OCI-LY3 (cell line): Measurements from ENCODE around the gene FAM168B.

Experiments
- H2AFZ ChIP-seq: fragments of 200-600, 300-600 bp; shearing (Covaris generic); 2 replicates; pipeline ENCODE4 v1.6.0; 2014; ENCODE audit warnings: antibody characterized with exemption, low read depth, low read length
- H3K27ac ChIP-seq: fragments of 200-600, 300-600 bp; sonication (generic); 2 replicates; pipeline ENCODE4 v1.5.1; 2014; ENCODE audit warnings: mild to moderate bottlenecking, low read length, moderate library complexity, mixed read lengths
- H3K27me3 ChIP-seq: fragments of 200-600, 300-600 bp; sonication (generic); 2 replicates; pipeline ENCODE4 v1.6.1; 2014; ENCODE audit warnings: low read depth, low read length, mixed read lengths
- H3K36me3 ChIP-seq: fragments of 200-600, 300-600 bp; sonication (generic); replicated peaks from 2 replicates; pipeline ENCODE3; 2014; ENCODE audit warnings: low read depth, low read length, mixed read lengths
- H3K4me1 ChIP-seq: fragments of 300-600, 200-600 bp; sonication (generic); 2 replicates; pipeline ENCODE4 v1.6.1; 2014; ENCODE audit warnings: low read length, mixed read lengths
- H3K4me2 ChIP-seq: fragments of 200-600, 300-600 bp; sonication (generic); 2 replicates; pipeline ENCODE4 v1.6.1; 2014; ENCODE audit warnings: low read length, mixed read lengths
- H3K4me3 ChIP-seq: fragments of 300-600, 200-600 bp; sonication (generic); 2 replicates; pipeline ENCODE4 v1.5.1; 2014; ENCODE audit warnings: antibody characterized with exemption, mild to moderate bottlenecking, low read length, moderate library complexity
- H3K79me2 ChIP-seq: fragments of 300-600, 200-600 bp; shearing (Covaris generic); 2 replicates; pipeline ENCODE4 v1.6.1; 2014; ENCODE audit warnings: mild to moderate bottlenecking, low read length, mixed read lengths
- H3K9ac ChIP-seq: fragments of 300-600, 200-600 bp; shearing (Covaris generic); 2 replicates; pipeline ENCODE4 v1.6.0; 2014; ENCODE audit warnings: mild to moderate bottlenecking, low read length, moderate library complexity
- H3K9me3 ChIP-seq: fragments of 200-600, 300-600 bp; shearing (Covaris generic); 2 replicates; pipeline ENCODE4 v1.6.1; 2014; ENCODE audit warnings: low read length, mixed read lengths; ENCODE audit not compliant: insufficient read depth
- H4K20me1 ChIP-seq: fragments of 200-600, 300-600 bp; sonication (generic); 2 replicates; pipeline ENCODE4 v1.6.1; 2016; ENCODE audit warnings: low read length, mixed read lengths; ENCODE audit not compliant: insufficient read depth
- CTCF ChIP-seq: fragments of 200-600, 300-600 bp; sonication (generic); IDR thresholded peaks from 2 replicates; pipeline ENCODE4 v1.5.1; 2014; ENCODE audit warnings: antibody characterized with exemption, low read length, low read depth
- EZH2phosphoT487 ChIP-seq: fragments of 200-600 bp; shearing (Covaris generic); IDR thresholded peaks from 2 replicates; pipeline ENCODE4 v1.6.1; 2018; ENCODE audit warnings: antibody characterized with exemption, mixed run types, low read depth

The FAM168B gene

DNA sequence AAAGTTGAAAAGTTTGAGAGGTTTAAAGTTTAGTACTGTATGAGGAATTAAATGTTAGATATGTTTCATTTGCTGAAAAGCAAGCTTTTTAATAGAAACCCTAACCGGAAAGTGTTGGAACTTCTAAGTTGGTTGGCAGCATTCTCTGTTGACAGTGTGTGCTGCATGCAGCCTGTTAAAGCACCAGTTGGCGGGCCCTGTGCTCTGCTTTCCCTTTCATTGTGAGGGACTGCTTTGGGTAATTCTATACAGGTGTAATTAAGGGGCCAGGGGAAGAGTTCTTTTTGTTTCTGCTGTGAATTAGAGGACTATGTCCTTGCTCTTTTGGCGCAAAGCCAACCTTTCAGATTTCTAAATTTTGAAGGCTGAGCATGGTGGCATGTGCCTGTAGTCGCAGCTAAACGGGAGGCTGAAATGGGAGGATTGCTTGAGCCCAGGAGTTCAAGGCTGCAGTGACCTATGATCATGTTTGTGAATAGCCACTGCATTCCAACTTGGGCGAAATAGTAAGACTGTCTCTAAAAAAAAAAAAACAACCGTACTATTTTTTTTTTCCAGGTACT is 32.0 kb upstream of the FAM168B start:
- no peaks in the 10 kb centered on the region for H3K4me1 ChIP-seq
- H2AFZ ChIP-seq = no peak overlapping the region
- H3K36me3 ChIP-seq = peaks cover 53% of the 10 kb centered on the region
- no peaks in the 10 kb centered on the region for H3K9me3 ChIP-seq
- peaks cover 31% of the 10 kb centered on the region for H3K79me2 ChIP-seq
- no peak overlapping the region for H3K4me2 ChIP-seq
- peaks cover 20% of the 10 kb centered on the region for H4K20me1 ChIP-seq
- TF ChIP-seq CTCF = no peak
- no peak for TF ChIP-seq EZH2phosphoT487
- H3K4me3 ChIP-seq = no peak overlapping the region
- H3K27ac ChIP-seq = no peak overlapping the region
- no peaks in the 10 kb centered on the region for H3K27me3 ChIP-seq
- no peak overlapping the region for H3K9ac ChIP-seq

DNA sequence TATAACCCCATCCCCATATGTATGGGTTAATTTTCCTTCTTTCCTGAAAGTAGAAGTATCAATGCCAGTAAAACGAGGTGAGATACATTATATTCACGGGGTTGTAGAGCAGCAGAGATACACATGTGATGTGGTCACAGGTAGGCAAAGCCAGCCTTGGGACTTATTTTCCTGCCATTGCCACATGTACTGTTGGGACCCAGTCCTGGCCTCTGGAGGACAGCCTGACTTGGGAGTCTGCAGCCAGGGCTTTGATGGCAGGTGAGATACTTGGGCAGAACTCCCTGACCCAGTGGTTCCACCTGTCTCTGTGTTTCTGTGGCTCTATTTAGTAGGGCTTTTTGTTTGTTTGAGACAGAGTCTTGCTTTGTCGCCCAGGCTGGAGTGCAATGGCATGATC is 29.9 kb upstream of the FAM168B start:
- TF ChIP-seq CTCF = no peak
- no peak for TF ChIP-seq EZH2phosphoT487
- Histone ChIP-seq H3K4me2 (no peak overlapping the region), H2AFZ (no peak overlapping the region), H3K36me3 (peaks cover 35% of the 10 kb centered on the region), H3K79me2 (peaks cover 50% of the 10 kb centered on the region), H4K20me1 (peaks cover 32% of the 10 kb centered on the region), H3K9ac (no peak overlapping the region), H3K9me3 (no peaks in the 10 kb centered on the region), H3K4me3 (no peak overlapping the region), H3K27me3 (no peaks in the 10 kb centered on the region), H3K4me1 (no peaks in the 10 kb centered on the region), H3K27ac (no peak overlapping the region)

- H2AFZ ChIP-seq = no peak overlapping the region
- peaks cover 57% of the 10 kb centered on the region for H3K79me2 ChIP-seq
- H3K4me1 ChIP-seq = no peaks in the 10 kb centered on the region
- TF ChIP-seq EZH2phosphoT487 = no peak
- no peak overlapping the region for H3K9ac ChIP-seq
- no peak overlapping the region for H3K4me3 ChIP-seq
- no peak overlapping the region for H3K27ac ChIP-seq
- peaks cover 28% of the 10 kb centered on the region for H3K36me3 ChIP-seq
- no peaks in the 10 kb centered on the region for H3K27me3 ChIP-seq
- peaks cover 38% of the 10 kb centered on the region for H4K20me1 ChIP-seq
- no peak overlapping the region for H3K4me2 ChIP-seq
- H3K9me3 ChIP-seq = no peaks in the 10 kb centered on the region
Measured at GRCh38 chr2:131122496-131122895, 29.2 kb upstream of the FAM168B start.

DNA sequence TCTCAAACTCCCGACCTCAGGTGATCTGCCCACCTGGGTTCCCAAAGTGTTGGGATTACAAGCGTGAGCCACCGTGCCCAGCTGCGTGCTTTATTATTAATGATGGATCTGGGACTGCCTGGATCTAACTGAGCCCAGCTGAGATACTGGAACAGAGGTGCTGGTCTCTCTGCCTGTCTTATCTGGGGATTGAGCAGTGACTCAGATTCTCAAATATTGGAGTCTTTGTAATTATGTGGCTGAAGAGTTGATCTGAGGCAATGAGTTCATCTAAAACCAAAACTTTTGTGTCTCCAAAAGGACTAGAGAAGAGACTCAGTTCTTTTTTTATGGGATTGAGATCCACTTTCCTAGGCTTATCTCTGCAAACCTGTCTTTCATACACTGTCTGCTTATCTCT is 28.2 kb upstream of the FAM168B start:
- Histone ChIP-seq H3K9me3 (no peaks in the 10 kb centered on the region), H2AFZ (no peak overlapping the region), H3K79me2 (peaks cover 67% of the 10 kb centered on the region), H3K9ac (no peak overlapping the region), H3K4me3 (no peak overlapping the region), H3K36me3 (peaks cover 19% of the 10 kb centered on the region), H3K27ac (no peak overlapping the region), H3K4me1 (no peaks in the 10 kb centered on the region), H3K4me2 (no peak overlapping the region), H4K20me1 (peaks cover 39% of the 10 kb centered on the region), H3K27me3 (no peaks in the 10 kb centered on the region)
- TF ChIP-seq CTCF (no peak), EZH2phosphoT487 (no peak)
